K562 (cell line): Measurements from ENCODE around the gene CLCF1. TPM values are rescaled to one million over a fixed set of nuclear protein-coding genes. Genes with fewer than 3 reads are reported as not detected.
A peak's percentile ranks its signal among the peaks of the same experiment; 100 is the strongest.

Experiments used
- ARID3B ChIP-seq: fragments of 250-450 bp; sonication (Bioruptor Pico); IDR thresholded peaks from 2 replicates; pipeline ENCODE4 v1.4.0; 2020; ENCODE audit warnings: borderline replicate concordance
- ATF1 ChIP-seq, 2 experiments: fragments of 450-650 bp in 1 of 2; IDR thresholded peaks; 2 replicates each; pipeline ENCODE4 v1.6.1; 2016; ENCODE audit warnings: missing compliant biosample characterization in 1 of 2, missing genetic modification characterization in 1 of 2
- FOXJ2 ChIP-seq: fragments of 200-800 bp; sonication (Bioruptor generic); IDR thresholded peaks from 2 replicates; pipeline ENCODE4 v1.6.1; 2016; ENCODE audit warnings: missing genetic modification characterization, missing compliant biosample characterization
- HEY1 ChIP-seq: fragments of 250-450 bp; sonication (Bioruptor Pico); IDR thresholded peaks from 2 replicates; pipeline ENCODE4 v1.5.0; 2020; ENCODE audit warnings: mild to moderate bottlenecking, moderate library complexity, borderline replicate concordance
- KDM5B ChIP-seq: fragments of 200-600 bp; sonication (generic); IDR thresholded peaks from 2 replicates; pipeline ENCODE4 v1.6.1; 2012; ENCODE audit warnings: low read depth, mild to moderate bottlenecking, moderate library complexity, low read length, control low read depth, inconsistent platforms; ENCODE audit not compliant: insufficient replicate concordance
- NRF1 ChIP-seq, 2 experiments: fragments of 450-650 bp; IDR thresholded peaks in 1 of 2; conservative IDR thresholded peaks in 1 of 2; 2 replicates each; pipeline ENCODE4 v1.6.1; 2014; ENCODE audit warnings: mild to moderate bottlenecking in 2 of 2
- PHF8 ChIP-seq: fragments of 200-600 bp; sonication (generic); IDR thresholded peaks from 2 replicates; pipeline ENCODE4 v1.6.1; 2012; ENCODE audit warnings: mixed run types, mild to moderate bottlenecking, inconsistent platforms, low read length, moderate library complexity, borderline replicate concordance
- POLR3A ChIP-seq: IDR thresholded peaks from 2 replicates; pipeline ENCODE4 v1.6.1; 2011; ENCODE audit warnings: borderline replicate concordance, mild to moderate bottlenecking, moderate library complexity; ENCODE audit not compliant: insufficient read length, insufficient read depth; ENCODE audit errors: extremely low read depth
- SIN3B ChIP-seq: fragments of 450-650 bp; IDR thresholded peaks from 2 replicates; pipeline ENCODE4 v1.6.1; 2017; ENCODE audit warnings: low read depth, mild to moderate bottlenecking, moderate library complexity
- SOX6 ChIP-seq: fragments of 450-650 bp; IDR thresholded peaks from 2 replicates; pipeline ENCODE4 v1.6.1; 2014; ENCODE audit warnings: mild to moderate bottlenecking
- TEAD1 ChIP-seq, 2 experiments: fragments of 450-650 bp in 1 of 2; sonication (generic) in 1 of 2; formaldehyde crosslinking; IDR thresholded peaks; 2 replicates each; pipeline versions ENCODE4 v1.4.0 to v1.8.0; 2020 to 2022; ENCODE audit warnings: mild to moderate bottlenecking in 2 of 2, missing genetic modification reagents in 1 of 2
- polyA plus RNA-seq, 8 experiments: library from polyadenylated mRNA; depleted of rRNA in 4 of 8; stranded (reverse) in 5 of 8; unstranded in 3 of 8; fragments of >200 nt; fragmentation: Nextera tagmentation in 2 of 8; fragmentation: Illumina TruSeq in 1 of 8; extraction: Ambion mirVana in 2 of 8; extraction: Trizol in 1 of 8; gene quantifications; 2 replicates each; pipeline versions ENCODE4 v1.2.1 to v1.2.3, GENCODE V29; 2011 to 2014; ENCODE audit warnings: inconsistent platforms in 1 of 8, missing spikeins in 1 of 8
- total RNA-seq, 7 experiments: library from RNA; depleted of rRNA in 6 of 7; stranded (reverse); fragments of >200 nt in 6 of 7; fragmentation: Illumina TruSeq in 2 of 7; extraction: Trizol in 2 of 7; gene quantifications; 2 replicates each; pipeline versions ENCODE4 v1.2.1 to v1.2.3, GENCODE V29; 2011 to 2021; ENCODE audit warnings: low replicate concordance in 1 of 7

Gene CLCF1
- total and polyA plus RNA-seq, 9 of the 15 experiments (the other 6 are each of a cell fraction or from before 2014, with no cell fraction given): 0.49 to 5.8 (median 3.0) TPM

- no peak for TF ChIP-seq ATF1 (CRISPR knock-in tag; IDR thresholded peaks at IDR 0.05)
- peak; percentile 52; the same call in 1 of the 2 replicates for TF ChIP-seq ATF1 (tag; IDR thresholded peaks at IDR 0.05)
- TF ChIP-seq NRF1 (conservative IDR thresholded peaks at IDR 0.05 in 1 of 2, IDR thresholded peaks at IDR 0.05 in 1 of 2): peak; percentile 11 to 24; a peak in 2 of 4 replicates
- 0 out of 4 replicates have a peak, but pooled peaks of 1 of the 2 experiments have one; percentile 4 for TF ChIP-seq TEAD1 (CRISPR knock-in tag; IDR thresholded peaks at IDR 0.05)
- TF ChIP-seq ARID3B (CRISPR knock-in tag): no peak
- TF ChIP-seq SIN3B: peak; percentile 71
- TF ChIP-seq SOX6: 0 out of 2 replicates have a peak, but pooled peaks have one; percentile 14
- no peak for TF ChIP-seq FOXJ2 (tag)
- TF ChIP-seq POLR3A: no peak
- peak; percentile 61 for TF ChIP-seq KDM5B
- peak; percentile 89; the same call in 1 of the 2 replicates for TF ChIP-seq PHF8
- TF ChIP-seq HEY1 (CRISPR knock-in tag): no peak
- TF ChIP-seq, all 486 proteins: peak for 90
These were observed 28.2 kb upstream of the CLCF1 start, which contains the start of gene PPP1CA (continued) for GRCh38 chr11:67401495-67402191.
